Upper lobe of left lung (tissue), 4 donors: ENCODE measurements around the gene TAF4.

Experiments used
- POLR2A ChIP-seq, 4 donors: fragments of 450-650 bp; IDR thresholded peaks; one replicate each; pipeline ENCODE4 v1.5.1; 2016 to 2017; ENCODE audit warnings: antibody characterized with exemption in 4 of 4, mild to moderate bottlenecking in 2 of 4
- POLR2AphosphoS5 ChIP-seq, 2 donors: sonication (generic); formaldehyde crosslinking; IDR thresholded peaks; one replicate each; pipeline ENCODE4 v1.5.1; 2017; ENCODE audit warnings: antibody characterized with exemption in 2 of 2
- TF ChIP-seq, protein P1 (sequence below), 6 experiments: fragments of 450-650 bp in 4 of 6; fragments of 200-600 bp in 2 of 6; sonication (generic) in 2 of 6; IDR thresholded peaks; one replicate each; pipeline ENCODE4 v1.5.1; 2016 to 2019; ENCODE audit warnings: antibody characterized with exemption in 6 of 6

DNA sequence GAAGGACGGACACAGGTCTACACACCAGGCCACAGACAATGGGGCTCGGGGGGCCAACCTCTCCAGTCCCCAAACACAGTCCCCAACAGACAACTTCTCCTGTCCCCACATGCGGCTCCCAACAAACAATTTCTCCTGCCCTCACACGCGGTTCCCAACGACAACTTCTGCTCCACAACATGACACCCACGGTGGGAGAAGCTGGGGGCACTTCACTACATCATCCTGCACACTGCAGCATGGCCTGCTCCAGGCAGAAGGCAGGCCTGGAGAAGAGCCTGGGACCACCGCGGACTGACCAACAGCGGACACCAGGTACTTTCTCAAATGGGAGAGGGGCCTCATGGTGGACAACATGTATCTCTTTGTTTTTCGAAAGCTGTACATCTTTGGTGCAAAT is 6.7 kb downstream of the TAF4 start:
- TF ChIP-seq, protein P1, sequence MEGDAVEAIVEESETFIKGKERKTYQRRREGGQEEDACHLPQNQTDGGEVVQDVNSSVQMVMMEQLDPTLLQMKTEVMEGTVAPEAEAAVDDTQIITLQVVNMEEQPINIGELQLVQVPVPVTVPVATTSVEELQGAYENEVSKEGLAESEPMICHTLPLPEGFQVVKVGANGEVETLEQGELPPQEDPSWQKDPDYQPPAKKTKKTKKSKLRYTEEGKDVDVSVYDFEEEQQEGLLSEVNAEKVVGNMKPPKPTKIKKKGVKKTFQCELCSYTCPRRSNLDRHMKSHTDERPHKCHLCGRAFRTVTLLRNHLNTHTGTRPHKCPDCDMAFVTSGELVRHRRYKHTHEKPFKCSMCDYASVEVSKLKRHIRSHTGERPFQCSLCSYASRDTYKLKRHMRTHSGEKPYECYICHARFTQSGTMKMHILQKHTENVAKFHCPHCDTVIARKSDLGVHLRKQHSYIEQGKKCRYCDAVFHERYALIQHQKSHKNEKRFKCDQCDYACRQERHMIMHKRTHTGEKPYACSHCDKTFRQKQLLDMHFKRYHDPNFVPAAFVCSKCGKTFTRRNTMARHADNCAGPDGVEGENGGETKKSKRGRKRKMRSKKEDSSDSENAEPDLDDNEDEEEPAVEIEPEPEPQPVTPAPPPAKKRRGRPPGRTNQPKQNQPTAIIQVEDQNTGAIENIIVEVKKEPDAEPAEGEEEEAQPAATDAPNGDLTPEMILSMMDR (IDR thresholded peaks at IDR 0.05) = no peak
- TF ChIP-seq POLR2A (IDR thresholded peaks at IDR 0.05) = no peak
- TF ChIP-seq POLR2AphosphoS5 (IDR thresholded peaks at IDR 0.05) = no peak
